Measurements from ENCODE around the gene POLR2C. TPM values are rescaled to one million over a fixed set of nuclear protein-coding genes. Genes with fewer than 3 reads are reported as not detected.

POLR2C gene
- total and polyA plus RNA-seq, 2 of the 13 experiments (the other 11 are each of a cell fraction or from before 2014, with no cell fraction given), result 104 to 216 TPM

- TF ChIP-seq AHDC1 (CRISPR knock-in tag; IDR thresholded peaks at IDR 0.05; ENCODE audit: borderline replicate concordance) (no peak), DZIP1 (CRISPR knock-in tag; IDR thresholded peaks at IDR 0.05) (no peak), ZBTB7B (CRISPR knock-in tag; IDR thresholded peaks at IDR 0.05) (peak; percentile 58; the same call in 1 of the 2 replicates), GABPA (IDR thresholded peaks at IDR 0.05; ENCODE audit: low read depth, low read length) (peak; percentile 33; the same call in 1 of the 2 replicates), GABPA (CRISPR knock-in tag; IDR thresholded peaks at IDR 0.05; ENCODE audit: low read depth) (peak; percentile 80), ZBTB3 (CRISPR knock-in tag; IDR thresholded peaks at IDR 0.05; ENCODE audit: borderline replicate concordance, low read depth) (no peak), NR3C1 (CRISPR knock-in tag; IDR thresholded peaks at IDR 0.05) (no peak), THAP11 (CRISPR knock-in tag; IDR thresholded peaks at IDR 0.05) (peak; percentile 50; the same call in 1 of the 2 replicates), GATAD1 (CRISPR knock-in tag; IDR thresholded peaks at IDR 0.05) (0 out of 2 replicates have a peak, but pooled peaks have one; percentile 37), KMT2B (CRISPR knock-in tag; IDR thresholded peaks at IDR 0.05) (0 out of 2 replicates have a peak, but pooled peaks have one; percentile 34), ATM (IDR thresholded peaks at IDR 0.05; ENCODE audit: borderline replicate concordance) (no peak), TARDBP (CRISPR knock-in tag; IDR thresholded peaks at IDR 0.05) (peak; percentile 52; the same call in 1 of the 2 replicates), LCORL (IDR thresholded peaks at IDR 0.05) (no peak), LCORL (CRISPR knock-in tag; IDR thresholded peaks at IDR 0.05) (0 out of 2 replicates have a peak, but pooled peaks have one; percentile 19), HDAC1 (CRISPR knock-in tag; IDR thresholded peaks at IDR 0.05) (no peak; the same call in 1 of the 2 replicates), NFKBIZ (CRISPR knock-in tag; IDR thresholded peaks at IDR 0.05) (0 out of 2 replicates have a peak, but pooled peaks have one; percentile 40), ARID5B (CRISPR knock-in tag; IDR thresholded peaks at IDR 0.05) (0 out of 2 replicates have a peak, but pooled peaks have one; percentile 37)
Observed at GRCh38 chr16:57422026-57422944, 40.2 kb upstream of the POLR2C start (continued).
